Stimulated activated CD4-positive, alpha-beta T cell treated with anti-CD3 and anti-CD28 coated beads, Interleukin-1b, Interleukin-23, amount 100 ng/mL, for 1 hour (primary cell): ENCODE measurements around the gene SNX2.
"Not testable (repeated sequence)": the region's sequence is repeated elsewhere in the genome, so short reads cannot be mapped to it uniquely, and the experiment has no call there.

Experiments
- DNase-seq, 2 donors: peaks; one replicate each; pipeline ENCODE4 v3.0.0-alpha.2; 2020; ENCODE audit warnings: low read depth in 2 of 2

SNX2 gene, protein sequence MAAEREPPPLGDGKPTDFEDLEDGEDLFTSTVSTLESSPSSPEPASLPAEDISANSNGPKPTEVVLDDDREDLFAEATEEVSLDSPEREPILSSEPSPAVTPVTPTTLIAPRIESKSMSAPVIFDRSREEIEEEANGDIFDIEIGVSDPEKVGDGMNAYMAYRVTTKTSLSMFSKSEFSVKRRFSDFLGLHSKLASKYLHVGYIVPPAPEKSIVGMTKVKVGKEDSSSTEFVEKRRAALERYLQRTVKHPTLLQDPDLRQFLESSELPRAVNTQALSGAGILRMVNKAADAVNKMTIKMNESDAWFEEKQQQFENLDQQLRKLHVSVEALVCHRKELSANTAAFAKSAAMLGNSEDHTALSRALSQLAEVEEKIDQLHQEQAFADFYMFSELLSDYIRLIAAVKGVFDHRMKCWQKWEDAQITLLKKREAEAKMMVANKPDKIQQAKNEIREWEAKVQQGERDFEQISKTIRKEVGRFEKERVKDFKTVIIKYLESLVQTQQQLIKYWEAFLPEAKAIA

DNA sequence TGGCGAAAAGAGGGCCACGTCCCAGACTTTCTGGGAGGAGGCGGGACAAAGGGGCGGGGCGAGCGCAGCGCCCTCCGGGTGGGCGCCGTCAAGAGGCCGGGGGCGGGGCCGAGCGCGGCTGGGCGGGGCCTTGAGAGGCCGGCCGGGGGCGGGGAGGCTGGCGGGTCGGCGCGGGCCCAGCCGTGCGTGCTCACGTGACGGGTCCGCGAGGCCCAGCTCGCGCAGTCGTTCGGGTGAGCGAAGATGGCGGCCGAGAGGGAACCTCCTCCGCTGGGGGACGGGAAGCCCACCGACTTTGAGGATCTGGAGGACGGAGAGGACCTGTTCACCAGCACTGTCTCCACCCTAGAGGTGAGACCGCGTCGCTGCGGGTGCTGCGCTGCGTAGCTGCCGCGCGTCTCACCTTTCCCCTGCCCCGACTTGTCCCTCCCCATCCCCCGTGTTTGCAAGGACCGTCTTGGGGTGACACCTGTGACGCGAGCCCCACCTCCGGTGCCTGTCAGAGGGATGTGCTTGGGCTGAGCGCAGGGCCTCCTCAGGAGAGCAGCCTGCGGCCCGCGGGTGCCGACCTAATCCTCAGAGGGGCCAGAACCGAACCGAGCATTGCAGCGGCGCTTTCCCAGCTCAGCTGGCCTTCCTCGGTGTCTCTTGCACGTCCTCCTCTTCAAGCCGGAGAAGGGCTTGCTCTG is at the start of gene SNX2:
TSS of gene SNX2 (plus strand) at position 220 of the 689 bp plus-strand sequence. CDS start at position 244, 24 bp downstream.
- peak; percentile 72 to 82 for DNase-seq

DNA sequence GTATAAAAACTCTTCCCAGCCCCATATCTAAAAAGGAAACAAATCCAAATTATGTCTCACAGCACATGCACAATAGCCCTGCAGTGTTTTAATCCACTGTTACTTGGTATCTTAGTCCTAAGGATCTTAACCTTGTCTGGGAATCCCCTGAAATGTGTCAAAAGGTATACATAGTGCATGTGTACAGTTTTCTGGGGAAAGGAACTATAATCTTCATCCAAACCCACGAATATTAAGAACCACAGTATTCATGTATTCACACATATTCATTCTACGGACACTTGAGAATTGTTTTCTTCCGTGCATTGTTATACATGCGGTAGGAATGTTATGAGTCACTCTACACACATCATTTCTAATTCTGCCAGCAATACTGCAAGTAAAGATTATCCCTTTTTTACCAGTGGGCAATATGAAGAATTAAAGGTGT is 47.8 kb upstream of the SNX2 start:
- no peak for DNase-seq

DNA sequence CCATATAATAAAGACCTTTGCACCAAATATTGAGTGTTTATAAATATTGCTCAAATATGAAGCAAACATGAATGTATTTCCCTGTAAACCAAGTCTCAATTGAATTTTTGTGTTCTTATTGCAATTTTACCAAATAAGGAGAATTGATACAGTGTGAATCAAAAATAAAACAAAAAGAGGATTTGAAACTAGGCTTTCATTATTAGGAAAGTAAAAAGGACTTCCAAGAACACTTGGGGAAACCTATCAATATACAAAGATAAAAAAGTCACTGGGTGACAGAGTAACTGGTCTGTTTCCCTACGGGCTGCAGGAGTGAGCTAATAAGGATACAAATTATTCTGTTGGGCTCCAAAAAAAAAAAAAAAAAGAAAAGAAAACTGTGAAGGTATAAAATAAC is 44.8 kb upstream of the SNX2 start:
- no peak for DNase-seq

DNA sequence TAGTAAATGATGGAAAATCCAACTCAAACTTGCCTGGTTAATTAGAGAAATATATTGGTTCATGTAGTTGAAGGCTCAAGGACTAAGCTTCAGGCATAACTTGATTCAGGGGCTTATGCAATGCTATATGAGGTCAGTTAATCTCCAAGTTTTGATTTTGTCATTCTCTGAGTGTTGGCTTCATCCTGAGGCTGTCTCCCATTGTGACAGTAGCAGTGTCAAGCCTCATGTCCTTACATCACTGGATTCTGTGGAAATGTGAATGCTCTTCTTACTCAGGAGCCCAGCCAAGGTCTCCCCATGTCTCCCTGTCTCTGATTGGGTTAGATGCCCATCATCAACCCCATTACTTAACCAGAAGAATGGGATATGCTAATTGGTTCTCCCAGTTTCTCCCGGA is 44.4 kb upstream of the SNX2 start:
- DNase-seq = no peak

DNA sequence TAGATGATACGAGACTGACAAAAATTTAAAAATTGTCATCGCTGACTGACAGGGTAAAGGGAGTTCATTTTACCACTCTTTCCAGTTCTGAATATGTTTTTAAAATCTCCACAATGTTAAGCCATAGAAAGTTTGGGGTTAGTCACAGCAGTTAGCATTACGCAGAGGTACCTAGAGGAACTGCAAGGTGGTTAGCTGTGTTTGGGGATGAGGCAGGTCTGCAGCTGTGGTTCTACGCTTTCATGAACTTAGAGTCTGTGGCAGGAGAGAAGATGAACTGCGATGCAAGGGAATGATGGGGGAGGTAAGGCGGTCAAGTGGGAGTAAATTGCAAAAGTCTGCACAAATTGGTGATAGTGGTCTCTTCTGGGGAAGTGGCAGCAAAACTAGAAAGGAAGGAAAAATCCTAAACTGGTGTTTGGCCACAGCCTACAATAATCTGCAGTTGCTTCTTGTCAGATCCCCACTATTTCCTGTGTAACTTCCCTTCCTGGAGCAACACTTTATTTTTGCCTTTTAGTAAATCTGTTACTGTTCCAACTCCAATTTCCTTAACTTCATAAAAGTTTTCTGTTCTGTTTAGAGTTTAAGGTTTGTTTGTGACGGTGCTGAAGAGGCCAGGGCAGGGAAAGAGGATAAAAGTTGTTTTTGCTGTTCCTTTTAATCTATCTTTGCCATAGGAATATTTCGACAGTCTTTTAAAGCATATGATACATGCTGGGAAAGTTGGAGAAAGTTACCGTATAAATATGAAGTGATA is 38.6 kb upstream of the SNX2 start:
- no peak for DNase-seq

DNA sequence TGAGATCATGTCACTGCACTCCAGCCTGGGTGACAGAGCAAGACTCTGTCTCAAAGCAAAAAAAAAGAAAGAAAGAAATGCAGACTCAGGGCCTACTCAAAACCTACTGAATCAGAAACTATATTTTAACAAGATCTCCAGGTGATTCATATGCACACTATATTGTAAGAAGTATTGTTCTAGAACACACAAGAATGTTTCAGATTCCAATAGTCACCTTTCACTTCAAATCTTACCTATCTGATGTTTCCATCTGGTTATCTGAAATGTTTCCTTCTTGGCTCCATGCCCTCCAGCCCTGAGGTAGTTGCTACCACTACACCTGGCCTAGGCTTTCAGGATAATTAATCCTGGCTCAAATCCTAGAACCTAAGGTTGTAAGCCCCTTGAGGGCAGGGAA is 36.8 kb upstream of the SNX2 start:
- DNase-seq = no peak

DNA sequence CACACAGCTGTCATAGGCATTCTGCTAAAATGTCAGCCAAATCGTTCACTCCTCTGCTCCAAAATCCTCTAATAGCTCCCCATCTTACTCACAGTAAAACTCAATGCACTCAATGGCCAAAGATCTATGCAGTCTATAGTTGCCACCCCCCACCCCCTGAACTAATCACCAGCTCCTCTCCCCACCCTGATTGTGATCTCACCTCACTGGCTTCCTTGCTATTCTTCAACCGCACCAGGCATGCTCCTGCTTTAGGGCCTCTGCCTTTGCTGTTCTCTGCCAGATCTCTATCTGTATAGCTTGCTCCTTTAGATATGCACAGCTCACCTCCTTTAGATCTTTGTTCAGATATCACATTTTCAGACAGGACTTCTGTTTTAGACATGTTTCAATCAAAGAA is 33.2 kb upstream of the SNX2 start:
- DNase-seq = no peak

DNA sequence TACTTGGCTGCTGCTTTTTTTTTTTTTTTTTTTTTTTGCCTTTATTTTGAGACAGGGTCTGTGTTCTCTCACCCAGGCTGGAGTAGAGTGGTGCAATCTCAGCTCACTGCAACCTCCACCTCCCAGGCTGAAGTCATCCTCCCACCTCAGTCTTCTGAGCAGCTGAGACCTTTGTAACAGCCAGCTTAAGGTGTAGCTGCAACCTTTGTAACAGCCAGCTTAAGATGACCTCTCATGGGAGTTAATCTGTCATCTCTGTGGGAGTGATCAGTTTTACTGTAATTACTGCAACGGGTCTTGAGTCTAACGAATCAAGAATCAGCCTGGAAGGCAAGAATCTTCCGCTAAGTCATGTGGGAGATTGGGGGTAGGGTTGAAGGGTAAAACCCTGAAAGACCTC is 31.6 kb upstream of the SNX2 start:
- no peak for DNase-seq

DNA sequence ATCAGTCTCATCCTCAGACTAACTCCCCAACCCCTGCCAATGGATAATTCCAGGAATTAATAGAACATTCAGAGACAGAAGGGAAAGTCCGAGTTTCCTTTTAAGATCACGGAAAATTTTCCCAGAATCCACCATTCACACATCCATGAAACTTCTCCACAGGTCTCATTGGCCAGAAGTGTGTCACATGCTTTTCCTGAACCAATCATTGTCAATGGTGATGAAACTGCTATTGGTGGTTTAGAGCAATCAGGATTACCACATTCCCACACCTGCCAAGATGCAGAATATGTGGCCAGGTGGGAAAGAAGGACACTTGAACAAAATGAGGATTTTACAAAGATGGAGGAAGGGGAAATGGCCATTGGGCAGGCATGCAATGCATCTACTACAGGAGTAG is 29.3 kb upstream of the SNX2 start:
- no peak for DNase-seq

DNA sequence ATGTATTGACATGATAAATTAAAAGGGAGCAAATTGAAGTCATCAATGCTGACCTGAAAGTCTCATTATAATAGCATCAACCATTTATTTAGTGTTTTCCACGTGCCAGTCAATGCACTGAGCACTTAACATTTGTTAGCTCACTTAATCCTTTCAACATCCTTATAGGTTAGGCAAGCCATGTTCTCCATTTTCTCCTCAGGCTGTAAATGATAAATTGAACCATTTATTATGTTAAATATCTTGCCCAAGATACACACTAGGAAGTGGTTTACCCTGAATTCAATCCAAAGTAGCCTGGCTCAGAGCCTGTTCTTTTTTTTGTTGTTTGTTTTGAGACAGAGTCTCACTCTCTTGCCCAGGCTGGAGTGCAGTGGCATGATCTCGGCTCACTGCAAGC is 25.0 kb upstream of the SNX2 start:
- no peak for DNase-seq

DNA sequence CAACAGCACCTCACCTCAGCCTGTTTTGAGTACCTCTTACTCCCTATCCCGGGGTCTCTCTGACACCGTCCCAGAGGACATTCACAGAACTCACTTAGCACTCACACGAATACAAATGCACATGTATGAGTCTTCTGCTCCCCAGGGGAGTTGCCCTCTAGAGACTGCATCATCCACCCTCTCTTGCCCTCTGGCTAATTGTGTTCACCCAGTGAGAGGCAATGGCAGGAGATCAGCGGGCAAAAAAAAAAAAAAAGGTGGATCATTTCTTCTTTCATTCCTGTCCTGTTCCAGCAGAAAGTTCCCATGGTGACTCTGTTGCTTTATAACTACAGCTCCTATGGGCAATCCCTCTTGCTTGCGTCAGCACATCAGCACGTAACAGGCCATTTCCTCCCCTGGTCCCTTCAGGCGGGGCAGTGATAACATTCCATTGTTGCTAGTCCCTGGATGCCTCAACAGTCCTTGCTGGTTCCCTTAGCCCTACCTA is 23.5 kb upstream of the SNX2 start:
- DNase-seq = no peak

DNA sequence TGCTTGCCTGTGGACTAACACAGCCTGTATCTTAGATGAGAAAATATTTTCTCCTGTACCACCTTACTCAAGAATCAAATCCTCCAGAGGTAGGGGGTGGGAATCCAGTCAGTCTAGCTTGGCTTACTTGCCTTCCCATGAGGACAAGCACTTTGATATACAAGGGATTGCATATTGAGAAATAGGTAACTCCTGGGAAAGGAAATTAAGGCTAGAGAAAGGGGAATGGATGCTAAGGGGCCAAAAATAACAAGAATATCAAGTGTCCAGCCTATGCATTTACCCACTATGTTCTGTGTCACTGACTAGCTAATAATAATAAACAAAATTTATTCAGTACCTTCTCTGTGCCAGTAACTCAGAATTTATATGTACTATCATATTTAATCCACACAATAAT is 21.4 kb upstream of the SNX2 start:
- no peak for DNase-seq

DNA sequence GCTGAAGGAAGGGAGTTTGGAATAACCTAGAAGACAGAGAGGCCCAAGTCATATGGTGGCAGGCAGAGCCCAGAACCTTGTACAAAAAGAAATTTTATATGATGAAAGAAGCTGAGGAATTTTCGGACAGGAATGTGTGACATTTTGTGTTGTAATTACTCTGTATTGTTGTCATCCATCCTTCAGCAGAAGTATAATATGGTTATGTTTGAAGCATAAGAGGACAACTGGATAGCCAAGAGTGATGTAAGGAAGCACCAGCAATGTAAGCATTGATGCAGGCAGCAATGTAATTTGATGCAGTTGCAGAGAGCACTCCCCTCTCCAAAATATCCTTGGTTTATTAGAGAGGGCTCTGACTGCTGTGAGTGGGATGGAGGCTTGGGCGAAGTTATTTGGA is 19.1 kb upstream of the SNX2 start:
- DNase-seq = no peak

DNA sequence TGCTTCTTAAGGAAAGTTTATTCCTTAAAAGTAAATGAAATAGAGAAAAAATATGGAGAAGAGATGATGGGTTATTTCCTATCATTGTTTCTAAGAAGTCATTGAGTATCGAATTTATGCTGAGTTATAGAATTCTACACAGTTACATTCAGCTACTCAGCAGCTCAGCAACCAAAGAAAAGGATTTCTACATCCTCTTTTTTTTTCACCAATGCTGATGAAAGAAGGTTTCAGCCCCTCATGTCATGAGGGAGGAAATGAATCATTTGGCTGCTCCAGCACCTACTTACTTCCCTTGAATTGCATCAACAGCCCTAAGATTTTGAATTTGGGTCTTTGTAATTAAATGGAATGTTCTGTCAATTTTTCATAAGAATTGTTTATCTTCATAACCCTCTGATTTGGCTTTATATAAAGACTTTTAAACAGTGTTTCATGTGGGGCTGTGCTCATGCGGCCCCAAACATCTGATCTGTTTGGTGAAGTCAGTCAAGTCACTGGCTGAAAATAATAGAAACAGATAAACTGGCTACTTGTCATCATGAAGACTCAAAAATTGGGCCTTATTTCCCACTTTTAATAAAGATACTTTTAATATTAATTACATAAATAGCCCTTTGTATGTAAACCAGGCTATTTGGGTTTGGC is 18.5 kb upstream of the SNX2 start:
- no peak for DNase-seq

DNA sequence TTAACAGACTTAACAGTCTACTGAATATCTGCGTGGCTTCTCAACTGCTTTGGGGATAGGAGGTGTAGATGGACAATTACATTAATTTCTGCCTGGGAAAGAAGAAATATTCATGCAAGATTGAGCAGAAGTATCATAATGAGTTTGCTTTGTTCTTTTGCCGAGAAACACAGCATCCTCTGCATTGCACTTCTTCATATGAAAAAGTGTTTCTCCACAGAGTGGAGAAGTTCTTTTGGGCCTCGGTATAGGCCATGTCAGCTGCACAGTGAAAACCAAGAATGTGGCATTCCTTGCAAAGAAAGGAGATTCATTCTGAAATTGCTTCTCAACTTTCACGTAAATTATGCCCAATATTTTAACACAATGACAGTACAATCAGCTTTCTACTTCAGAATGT is 17.6 kb upstream of the SNX2 start:
- DNase-seq = no peak

DNA sequence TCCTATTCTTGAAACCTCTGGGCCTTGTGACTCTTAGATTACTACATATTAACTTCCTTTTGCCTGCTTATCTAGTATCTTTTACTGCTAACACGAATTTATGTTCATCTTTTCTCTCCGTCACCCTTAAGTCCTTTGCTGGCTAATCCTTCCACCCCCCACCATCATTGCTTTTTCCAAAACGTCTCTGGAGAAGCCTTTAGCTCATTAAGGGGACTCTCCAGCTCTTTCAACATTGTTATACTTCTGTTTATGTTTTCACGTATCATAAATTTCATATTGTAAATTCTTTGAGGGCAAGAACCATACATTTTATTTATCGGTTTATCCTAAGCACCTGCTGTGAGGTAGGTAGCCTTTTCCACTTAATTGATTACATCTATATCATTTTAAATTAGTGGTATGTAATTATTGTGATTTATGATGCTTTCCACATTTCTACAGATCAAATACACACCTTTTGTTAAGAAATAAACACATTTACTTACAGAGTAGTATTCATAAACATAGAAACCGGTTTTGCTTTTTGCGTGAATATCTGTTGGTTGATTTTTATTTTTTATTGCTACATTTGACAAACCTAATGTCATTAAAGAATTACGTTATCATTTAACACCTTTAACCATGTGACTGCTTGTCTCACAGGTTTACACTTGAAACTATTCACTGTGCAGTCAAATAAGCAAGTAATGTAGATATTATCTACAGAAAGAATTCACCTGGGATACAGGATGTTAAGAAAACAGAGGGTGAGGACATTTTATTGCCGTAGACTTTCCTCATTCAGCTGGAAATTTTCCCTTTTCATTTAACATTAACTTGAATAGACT is 15.4 kb upstream of the SNX2 start:
- no peak for DNase-seq

DNA sequence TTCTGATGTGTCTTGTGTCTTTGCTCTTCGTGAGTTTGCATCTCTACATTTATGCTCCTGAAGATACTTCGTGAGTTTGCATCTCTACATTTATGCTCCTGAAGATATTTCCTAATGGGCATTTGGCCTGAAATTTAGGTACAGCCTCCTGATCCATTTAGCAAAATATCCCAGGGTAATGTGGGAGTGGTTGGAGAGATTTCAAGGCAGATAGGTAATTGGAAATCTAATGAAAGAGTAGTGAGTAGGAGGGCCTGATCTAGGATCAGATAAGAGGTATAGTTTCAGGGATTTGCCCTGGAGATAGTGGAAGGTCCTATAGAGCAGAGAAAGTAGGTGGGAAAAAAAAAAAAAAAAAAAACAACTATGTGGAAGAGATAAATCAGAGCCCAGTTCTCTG is 14.6 kb upstream of the SNX2 start:
- DNase-seq = no peak

DNA sequence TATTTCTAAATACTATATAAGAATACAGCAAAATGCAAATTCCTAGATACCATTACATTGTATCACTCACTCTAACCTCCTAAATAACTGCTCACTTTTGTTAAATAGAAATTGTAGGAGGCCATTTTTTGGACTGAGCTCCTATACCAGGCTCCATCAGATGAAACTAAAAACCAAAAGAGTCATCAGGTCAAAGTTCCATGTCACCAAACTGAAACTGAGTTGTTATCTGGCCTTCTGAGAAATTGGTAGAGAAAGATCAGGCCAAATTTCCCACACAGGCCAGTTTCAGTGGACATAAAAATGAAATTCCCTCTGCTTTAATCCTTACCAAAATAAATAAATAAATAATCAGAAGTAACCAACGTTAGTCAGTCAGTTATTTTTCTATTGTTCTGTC is 13.8 kb upstream of the SNX2 start:
- DNase-seq = no peak

DNA sequence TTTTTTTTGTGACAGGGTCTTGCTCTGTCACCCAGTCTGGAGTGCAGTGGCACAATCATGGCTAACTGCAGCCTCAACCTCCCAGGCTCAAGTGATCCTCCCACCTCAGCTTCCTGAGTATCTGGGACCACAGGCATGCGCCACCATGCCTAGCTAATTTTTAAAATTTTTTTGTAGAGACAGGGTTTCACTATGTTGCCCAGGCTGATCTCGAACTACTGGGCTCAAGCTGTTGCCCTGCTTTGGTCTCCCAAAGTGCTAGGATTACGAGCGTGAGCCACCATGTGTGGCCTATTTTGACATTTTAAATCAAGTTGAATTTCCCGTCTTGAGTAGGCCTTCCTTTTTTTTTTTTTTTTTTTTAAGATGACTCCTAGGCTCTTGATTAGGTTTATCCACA is 13.0 kb upstream of the SNX2 start:
- DNase-seq = not testable (repeated sequence)

DNA sequence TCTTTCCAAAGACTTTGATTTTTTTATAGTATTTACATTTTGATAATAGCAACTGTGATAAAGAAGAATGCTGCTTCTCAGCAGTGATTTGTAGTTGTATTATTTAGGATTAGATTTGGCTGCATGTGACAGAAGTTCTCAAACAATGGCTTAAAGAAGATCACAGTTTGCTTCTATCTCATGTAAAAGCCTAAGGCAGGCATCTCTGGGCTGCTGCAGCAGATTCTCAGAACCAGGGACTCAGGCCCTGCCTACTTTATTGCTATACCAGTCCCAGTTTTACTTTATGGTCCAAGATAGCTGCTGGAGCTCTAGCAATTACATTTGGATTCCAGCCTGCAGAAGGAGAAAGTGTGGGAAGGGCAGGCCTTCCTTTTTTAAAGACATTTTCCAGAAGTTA is 8.8 kb upstream of the SNX2 start:
- DNase-seq = no peak

DNA sequence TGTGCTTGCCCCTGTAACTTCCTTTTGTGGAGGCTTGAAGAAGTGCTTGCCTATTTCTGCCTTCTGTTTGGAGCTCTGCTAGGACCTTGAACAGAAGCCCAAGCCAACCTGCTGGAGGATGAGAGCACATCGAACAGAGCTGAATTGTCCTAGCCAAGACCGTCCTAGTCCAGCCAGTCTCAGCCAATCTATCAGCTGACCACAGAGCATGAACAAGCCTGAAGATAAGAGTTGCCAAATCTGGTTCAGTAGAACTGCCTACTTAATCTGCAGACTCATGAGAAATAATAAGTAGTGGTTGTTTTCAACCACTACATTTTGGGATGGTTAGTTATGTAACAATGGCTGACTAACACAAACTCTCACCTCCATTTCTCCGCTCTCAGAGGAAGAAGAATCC is 4.4 kb upstream of the SNX2 start:
- DNase-seq = no peak
